Fibroblast of the aortic adventitia (primary cell): ENCODE data around the gene ZNF205. TPM values are rescaled to one million over a fixed set of nuclear protein-coding genes. Genes with fewer than 3 reads are reported as not detected.
"Not testable (repeated sequence)": the region's sequence is repeated elsewhere in the genome, so short reads cannot be mapped to it uniquely, and the experiment has no call there.

ENCODE experiments used
- DNase-seq: peaks from one replicate; pipeline ENCODE4 v3.0.0-alpha.2; 2010; ENCODE audit warnings: low read depth
- H3K4me3 ChIP-seq: 2 replicates; pipeline ENCODE4 v1.5.1; 2011; ENCODE audit warnings: low read depth, mild to moderate bottlenecking, control low read depth, low read length, moderate library complexity
- total RNA-seq: library from RNA; depleted of rRNA; stranded (reverse); fragments of >200 nt; gene quantifications from 2 replicates; pipeline ENCODE4 v1.2.3, GENCODE V29; 2012; ENCODE audit warnings: low replicate concordance
- TF ChIP-seq, protein P1 (sequence below): IDR thresholded peaks from 2 replicates; pipeline ENCODE4 v1.5.1; 2011; ENCODE audit warnings: mild to moderate bottlenecking, low read length, control low read depth, inconsistent platforms; ENCODE audit not compliant: insufficient read depth

Gene ZNF205
- total RNA-seq, 1 donor = 14.7 TPM

DNA sequence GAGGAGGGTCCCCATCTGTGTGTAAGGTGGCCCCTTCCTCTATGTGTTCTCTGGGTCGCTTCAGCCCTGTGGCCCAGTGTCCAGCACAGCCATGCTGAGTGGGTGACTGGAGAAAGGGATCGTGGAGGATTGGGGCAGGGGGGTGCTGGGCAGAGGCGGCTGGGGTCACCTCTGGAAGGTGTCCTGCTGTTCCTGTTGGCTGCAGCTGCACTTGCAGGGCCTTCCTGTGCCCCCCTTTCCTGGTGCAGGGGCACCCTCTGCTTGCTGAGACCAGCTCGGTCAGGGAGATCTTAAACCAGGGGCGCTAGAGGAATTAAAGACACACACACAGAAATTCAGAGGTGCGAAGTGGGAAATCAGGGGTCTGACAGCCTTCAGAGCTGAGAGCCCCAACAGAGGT lies 35.8 kb upstream of the ZNF205 start:
- TF ChIP-seq, protein P1, sequence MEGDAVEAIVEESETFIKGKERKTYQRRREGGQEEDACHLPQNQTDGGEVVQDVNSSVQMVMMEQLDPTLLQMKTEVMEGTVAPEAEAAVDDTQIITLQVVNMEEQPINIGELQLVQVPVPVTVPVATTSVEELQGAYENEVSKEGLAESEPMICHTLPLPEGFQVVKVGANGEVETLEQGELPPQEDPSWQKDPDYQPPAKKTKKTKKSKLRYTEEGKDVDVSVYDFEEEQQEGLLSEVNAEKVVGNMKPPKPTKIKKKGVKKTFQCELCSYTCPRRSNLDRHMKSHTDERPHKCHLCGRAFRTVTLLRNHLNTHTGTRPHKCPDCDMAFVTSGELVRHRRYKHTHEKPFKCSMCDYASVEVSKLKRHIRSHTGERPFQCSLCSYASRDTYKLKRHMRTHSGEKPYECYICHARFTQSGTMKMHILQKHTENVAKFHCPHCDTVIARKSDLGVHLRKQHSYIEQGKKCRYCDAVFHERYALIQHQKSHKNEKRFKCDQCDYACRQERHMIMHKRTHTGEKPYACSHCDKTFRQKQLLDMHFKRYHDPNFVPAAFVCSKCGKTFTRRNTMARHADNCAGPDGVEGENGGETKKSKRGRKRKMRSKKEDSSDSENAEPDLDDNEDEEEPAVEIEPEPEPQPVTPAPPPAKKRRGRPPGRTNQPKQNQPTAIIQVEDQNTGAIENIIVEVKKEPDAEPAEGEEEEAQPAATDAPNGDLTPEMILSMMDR = no peak
- no peak overlapping the region for H3K4me3 ChIP-seq
- no peak for DNase-seq

DNA sequence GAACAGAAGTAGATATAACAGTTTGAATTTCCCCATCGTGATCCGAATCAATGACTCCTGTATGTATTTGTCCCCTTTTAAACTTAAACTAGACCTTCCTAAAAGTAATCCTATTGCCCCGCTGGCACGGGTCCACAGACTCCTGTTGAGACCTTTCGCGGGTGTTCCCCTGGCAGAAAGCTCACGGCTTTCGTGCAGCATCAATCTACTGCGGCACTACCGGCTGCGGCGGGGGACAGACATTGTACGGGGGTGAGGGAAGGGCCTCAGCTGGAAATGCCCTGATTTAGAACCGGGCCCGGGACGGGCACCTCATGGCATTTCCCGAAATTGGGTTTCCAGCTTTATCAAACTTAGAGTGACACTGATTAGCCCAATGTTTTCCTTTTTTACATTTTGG lies 32.4 kb upstream of the ZNF205 start:
- TF ChIP-seq, protein P1 = no peak
- DNase-seq = no peak
- no peak overlapping the region for H3K4me3 ChIP-seq

DNA sequence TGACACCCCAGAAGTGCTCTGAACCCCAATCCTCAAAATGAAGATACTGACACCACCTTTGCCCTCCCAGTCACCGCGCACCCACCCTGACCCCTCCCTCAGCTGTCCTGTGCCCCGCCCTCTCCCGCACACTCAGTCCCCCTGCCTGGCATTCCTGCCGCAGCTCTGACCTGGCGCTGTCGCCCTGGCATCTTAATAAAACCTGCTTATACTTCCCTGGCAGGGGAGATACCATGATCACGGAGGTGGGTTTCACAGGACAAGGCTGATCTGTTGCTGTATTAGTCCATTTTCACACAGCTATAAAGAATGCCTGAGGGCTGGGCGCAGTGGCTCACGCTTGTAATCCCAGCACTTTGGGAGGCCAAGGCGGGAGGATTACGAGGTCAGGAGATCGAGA lies 30.4 kb upstream of the ZNF205 start:
- not testable (repeated sequence) for H3K4me3 ChIP-seq, DNase-seq

DNA sequence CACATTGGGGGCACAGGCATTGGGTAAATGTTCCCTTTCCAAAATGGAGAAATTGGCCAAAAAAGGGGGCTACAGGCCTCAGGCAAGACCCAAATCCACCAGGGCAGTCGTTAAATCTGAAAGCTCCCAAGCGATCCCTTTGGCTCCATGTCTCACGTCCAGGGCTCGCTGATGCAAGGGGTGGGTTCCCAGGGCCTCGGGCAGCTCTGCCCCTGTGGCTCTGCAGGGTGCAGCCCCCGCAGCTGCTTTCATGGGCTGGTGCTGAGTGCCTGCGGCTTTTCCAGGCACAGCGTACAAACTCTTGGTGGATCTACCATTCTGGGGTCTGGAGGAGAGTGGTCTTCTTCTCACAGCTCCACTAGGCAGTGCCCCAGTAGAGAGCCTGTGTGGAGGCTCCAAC lies 29.0 kb upstream of the ZNF205 start:
- not testable (repeated sequence) for DNase-seq, H3K4me3 ChIP-seq

DNA sequence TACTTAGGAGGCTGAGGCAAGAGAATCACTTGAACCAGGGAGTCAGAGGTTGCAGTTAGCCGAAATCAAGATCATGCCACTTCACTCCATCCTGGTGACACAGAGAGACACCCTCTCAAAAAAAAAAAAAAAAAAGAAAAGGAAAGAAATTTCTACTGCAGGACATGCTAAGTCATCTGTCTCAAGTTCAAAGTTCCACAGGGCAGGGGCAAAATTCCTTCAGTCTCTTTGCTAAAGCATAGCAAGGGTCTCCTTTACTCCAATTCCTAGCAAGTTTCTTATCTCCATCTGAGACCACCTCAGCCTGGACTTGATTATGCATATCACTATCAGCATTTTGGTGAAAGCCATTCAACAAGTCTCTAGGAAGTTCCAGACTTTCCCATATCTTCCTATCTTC lies 27.9 kb upstream of the ZNF205 start:
- TF ChIP-seq, protein P1 = no peak

DNA sequence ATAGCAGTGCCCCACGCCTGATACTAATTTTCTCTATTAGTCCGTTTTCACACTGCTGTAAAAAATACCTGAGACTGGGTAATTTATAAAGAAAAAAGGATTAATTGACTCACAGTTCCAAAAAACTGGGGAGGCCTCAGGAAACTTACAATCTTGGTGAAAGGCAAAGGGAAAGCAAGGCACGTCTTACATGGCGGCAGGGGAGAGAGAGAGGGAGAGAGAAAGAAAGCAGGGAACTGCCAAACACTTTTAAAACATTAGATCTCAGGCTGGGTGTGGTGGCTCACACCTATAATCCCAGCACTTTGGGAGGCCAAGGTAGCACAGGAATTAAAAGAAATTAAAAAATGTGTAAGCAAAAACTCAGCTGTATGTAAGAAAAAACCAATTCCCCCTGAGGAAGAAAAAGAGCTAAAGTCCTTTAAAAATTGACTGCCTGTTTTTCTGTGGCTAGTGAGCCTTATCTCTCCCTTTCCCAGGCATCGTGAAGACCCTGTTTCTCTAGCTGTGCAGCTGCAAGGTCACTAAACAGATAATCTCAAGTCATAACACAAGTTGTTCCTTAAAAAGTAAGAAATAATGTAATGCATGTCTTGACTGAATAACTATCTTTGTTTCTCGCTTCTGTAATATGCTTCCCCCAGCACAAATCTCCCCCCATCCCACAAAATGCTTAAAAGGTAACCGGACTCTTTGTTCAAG lies 27.3 kb upstream of the ZNF205 start:
- DNase-seq = no peak
- TF ChIP-seq, protein P1 = no peak
- no peak overlapping the region for H3K4me3 ChIP-seq

More for the DNA sequence above, 27.9 kb upstream of the ZNF205 start:
- H3K4me3 ChIP-seq = no peak overlapping the region
- no peak for DNase-seq

DNA sequence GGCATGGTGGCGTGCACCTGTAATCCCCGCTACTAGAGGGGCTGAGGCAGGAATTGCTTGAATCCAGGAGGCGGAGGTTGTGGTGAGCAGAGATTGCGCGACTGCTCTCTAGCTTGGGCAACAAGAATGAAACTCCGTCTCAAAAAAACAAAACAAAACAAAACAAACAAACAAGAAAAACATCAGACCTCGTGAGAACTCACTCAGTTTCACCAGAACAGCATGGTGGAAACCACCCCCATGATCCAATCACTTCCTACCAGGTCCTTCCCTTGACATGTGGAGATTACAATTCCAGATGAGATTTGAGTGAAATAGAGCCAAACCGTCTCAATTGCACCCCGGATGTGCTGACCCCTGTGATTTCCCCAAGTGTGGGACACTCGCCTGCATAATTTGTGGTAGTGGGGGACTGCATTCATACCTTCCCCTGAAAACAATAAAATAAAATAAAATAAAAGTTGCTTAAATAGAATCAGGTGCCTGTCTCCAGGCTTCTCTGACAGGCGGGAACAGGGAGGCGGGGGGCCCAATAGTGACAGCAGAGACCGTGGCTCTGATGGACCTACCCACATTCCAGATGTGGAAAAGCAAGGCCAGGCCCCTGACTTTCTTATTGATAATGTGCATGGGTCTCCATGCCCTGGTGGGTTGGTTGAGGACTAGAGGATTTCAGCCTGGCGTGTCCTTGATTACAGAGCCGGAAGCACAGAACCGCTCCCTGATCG lies 26.4 kb upstream of the ZNF205 start:
- no peak overlapping the region for H3K4me3 ChIP-seq
- TF ChIP-seq, protein P1 = no peak
- DNase-seq = no peak

DNA sequence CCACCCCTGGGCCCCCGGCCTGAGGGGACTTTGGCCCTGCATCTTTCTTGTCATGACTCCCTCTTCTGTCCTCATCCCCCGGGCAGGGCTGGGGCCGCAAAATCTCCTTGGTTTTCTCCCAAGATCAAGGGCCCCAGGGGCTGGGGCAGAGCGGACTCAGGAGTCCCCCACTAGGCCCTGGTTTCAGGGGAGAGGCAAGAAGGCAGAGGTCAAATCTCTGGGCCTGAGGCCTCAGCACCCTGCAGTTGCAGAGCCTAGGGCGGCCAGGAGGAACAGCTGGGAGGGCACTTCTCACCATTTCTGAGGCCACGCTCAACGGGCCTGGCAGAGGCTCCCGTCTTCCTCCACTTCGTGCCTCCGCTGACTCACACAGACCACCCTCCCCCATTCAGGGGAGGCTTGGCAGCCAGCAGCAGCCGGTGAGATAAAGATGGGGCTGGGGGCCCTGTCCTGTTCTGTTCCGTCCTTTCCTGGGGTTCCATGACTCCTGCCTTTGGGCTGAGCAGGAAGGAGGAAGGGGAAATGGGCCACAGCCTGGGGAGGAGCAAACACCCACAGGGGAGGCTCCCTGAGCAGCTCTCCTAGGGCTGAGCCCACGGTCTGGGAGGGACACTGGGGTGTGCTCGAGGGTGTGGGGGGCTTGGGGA lies 25.7 kb upstream of the ZNF205 start:
- H3K4me3 ChIP-seq = no peak overlapping the region
- TF ChIP-seq, protein P1 = no peak
- DNase-seq = no peak
